ENCODE data around the gene OTOF.

DNA sequence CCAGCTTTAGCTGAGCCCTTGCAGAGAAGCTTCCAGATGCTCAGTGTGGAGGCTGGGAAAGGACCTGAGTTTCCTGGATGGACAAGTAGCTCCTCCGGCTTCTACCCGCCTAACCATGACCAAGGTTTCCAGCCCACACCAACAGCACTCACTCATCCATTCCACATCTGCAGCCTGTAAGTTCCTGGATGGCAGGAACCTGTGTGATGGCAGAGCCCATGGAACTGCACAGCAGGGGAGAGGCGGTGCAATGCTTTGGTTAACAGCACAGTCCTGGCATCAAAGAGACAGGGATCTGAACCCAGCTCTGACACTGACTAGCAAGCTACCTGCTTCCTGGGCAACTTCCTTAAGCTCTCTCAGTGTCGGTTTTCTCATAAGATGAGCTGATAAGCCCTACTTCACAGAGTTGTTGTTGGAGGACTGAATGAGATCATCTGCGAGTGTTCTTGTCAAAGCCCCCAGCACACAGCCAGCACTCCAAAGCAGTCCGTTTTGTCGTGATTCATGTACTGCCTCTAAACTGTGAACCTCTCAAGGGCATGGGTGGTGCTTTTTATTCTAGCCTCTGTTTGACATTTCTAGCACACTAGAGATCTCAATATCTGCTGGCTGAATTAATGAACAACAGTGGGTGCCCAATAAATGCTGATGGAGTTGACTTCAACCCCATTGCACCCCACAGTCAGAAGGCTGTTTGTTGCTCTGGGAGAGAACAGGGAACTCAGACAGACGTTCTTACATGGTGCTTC lies 41.6 kb upstream of the OTOF start:
- TF ChIP-seq, protein P1, sequence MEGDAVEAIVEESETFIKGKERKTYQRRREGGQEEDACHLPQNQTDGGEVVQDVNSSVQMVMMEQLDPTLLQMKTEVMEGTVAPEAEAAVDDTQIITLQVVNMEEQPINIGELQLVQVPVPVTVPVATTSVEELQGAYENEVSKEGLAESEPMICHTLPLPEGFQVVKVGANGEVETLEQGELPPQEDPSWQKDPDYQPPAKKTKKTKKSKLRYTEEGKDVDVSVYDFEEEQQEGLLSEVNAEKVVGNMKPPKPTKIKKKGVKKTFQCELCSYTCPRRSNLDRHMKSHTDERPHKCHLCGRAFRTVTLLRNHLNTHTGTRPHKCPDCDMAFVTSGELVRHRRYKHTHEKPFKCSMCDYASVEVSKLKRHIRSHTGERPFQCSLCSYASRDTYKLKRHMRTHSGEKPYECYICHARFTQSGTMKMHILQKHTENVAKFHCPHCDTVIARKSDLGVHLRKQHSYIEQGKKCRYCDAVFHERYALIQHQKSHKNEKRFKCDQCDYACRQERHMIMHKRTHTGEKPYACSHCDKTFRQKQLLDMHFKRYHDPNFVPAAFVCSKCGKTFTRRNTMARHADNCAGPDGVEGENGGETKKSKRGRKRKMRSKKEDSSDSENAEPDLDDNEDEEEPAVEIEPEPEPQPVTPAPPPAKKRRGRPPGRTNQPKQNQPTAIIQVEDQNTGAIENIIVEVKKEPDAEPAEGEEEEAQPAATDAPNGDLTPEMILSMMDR (IDR thresholded peaks at IDR 0.05; ENCODE audit: extremely low read depth in 1 of 2, insufficient read depth in 1 of 2, low read depth in 1 of 2, low read length in 2 of 2): no peak
- TF ChIP-seq EZH2 (IDR thresholded peaks at IDR 0.05; ENCODE audit: borderline replicate concordance, low read depth, low read length, severe bottlenecking) (no peak), POLR2A (IDR thresholded peaks at IDR 0.05; ENCODE audit: low read depth, low read length) (no peak), POLR2AphosphoS5 (IDR thresholded peaks at IDR 0.05; ENCODE audit: insufficient read depth, low read depth, low read length) (no peak), FOS (IDR thresholded peaks at IDR 0.05; ENCODE audit: borderline replicate concordance, insufficient read depth, low read length) (no peak), JUN (IDR thresholded peaks at IDR 0.05; ENCODE audit: borderline replicate concordance, insufficient read depth, insufficient read length, low read depth) (no peak), MYC (IDR thresholded peaks at IDR 0.05; ENCODE audit: low read depth, low read length) (no peak), GATA2 (IDR thresholded peaks at IDR 0.05; ENCODE audit: insufficient read depth, insufficient read length, low read depth, low read length) (no peak)
- TF ChIP-seq, protein P2, sequence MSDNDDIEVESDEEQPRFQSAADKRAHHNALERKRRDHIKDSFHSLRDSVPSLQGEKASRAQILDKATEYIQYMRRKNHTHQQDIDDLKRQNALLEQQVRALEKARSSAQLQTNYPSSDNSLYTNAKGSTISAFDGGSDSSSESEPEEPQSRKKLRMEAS (IDR thresholded peaks at IDR 0.05; ENCODE audit: insufficient read depth, insufficient read length): no peak

Data from endothelial cell of umbilical vein (primary cell).